T47D (cell line): ENCODE results near the gene IFNW1.
A peak's percentile ranks its signal among the peaks of the same experiment; 100 is the strongest.

ENCODE experiments used
- DNase-seq, 2 experiments: peaks; one replicate each; pipeline versions ENCODE4 v3.0.0 to v3.0.0-alpha.2; 2011 to 2012; ENCODE audit warnings: low read depth in 1 of 2, low spot score in 1 of 2
- JUND ChIP-seq: IDR thresholded peaks from 2 replicates; pipeline ENCODE4 v1.6.1; 2012; ENCODE audit warnings: low read depth
- in situ Hi-C: cut with HindIII; loops from 2 replicates; pipeline ENCODE4 v1.10.0; 2016; ENCODE audit warnings: low sequenced_read_pairs, low pct_unique_long_range_greater_than_20kb

The IFNW1 gene

DNA sequence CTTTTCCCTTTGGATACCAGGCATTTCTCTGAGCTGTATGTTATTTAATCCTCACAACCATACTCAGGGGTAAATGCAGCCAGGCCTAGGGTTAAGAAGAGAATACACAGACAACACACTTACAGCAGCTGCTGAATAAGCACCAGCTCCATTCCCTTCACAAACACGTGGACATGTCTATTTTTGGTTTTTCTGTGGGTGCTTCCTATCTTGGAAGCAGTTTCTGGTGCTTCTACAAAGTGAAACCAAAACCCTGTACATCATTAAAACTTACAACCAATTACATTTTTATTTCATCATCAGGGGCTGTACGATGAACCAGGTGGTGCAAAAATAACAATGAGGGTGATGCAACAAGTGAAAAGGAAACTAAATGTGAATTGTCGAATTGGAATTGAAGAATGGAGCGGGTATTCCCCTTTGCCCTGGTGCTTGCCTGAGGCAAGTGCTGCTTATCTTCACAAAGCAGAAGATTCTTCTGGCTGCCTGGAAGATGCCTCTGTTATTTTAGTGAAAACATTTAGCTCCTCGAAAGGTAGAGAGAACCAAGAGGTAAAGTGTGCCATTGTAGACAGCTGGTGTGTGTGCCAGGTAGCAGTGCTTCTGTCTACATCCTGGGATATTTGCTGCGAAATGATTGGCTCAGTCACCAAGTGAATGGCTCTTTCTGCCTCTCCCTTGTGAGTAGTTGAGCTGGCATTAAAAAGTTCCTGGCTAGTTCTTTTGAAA lies 45.3 kb downstream of the IFNW1 start:
- TF ChIP-seq JUND: no peak
- in situ Hi-C loops: no loop called here
- DNase-seq: peak in 1 of 2 experiments; percentile 47

- peak in 1 of 2 experiments; percentile 83 for DNase-seq
- in situ Hi-C loops: no loop called here
- TF ChIP-seq JUND: no peak
Measured at GRCh38 chr9:21095561-21095960, 46.1 kb downstream of the IFNW1 start.
